ENCODE results near the gene ERGIC2.

The ERGIC2 gene

DNA sequence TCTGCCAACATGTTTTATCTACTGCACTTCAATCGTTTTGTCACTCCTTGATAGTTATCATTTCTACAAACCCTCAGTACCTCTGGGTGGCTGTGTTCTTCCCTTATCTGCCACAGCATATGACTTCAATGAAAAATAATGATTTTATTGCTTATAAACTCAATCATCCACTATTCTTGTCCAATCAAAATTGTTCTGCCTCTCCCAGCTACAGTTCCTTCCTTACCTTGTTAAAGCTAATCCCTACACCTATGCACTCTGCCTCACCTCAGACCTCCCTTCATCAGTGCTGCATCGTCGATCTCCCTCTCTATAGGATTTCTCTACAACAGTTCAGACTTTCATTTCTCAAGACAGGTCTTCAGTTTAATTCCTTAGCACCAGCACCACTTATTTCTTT lies 58.8 kb downstream of the ERGIC2 start:
- in situ Hi-C loops (cut with MboI; ENCODE audit: low sequenced_read_pairs, unreplicated experiment), result no loop called here
- TF ChIP-seq, protein P1, sequence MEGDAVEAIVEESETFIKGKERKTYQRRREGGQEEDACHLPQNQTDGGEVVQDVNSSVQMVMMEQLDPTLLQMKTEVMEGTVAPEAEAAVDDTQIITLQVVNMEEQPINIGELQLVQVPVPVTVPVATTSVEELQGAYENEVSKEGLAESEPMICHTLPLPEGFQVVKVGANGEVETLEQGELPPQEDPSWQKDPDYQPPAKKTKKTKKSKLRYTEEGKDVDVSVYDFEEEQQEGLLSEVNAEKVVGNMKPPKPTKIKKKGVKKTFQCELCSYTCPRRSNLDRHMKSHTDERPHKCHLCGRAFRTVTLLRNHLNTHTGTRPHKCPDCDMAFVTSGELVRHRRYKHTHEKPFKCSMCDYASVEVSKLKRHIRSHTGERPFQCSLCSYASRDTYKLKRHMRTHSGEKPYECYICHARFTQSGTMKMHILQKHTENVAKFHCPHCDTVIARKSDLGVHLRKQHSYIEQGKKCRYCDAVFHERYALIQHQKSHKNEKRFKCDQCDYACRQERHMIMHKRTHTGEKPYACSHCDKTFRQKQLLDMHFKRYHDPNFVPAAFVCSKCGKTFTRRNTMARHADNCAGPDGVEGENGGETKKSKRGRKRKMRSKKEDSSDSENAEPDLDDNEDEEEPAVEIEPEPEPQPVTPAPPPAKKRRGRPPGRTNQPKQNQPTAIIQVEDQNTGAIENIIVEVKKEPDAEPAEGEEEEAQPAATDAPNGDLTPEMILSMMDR (IDR thresholded peaks at IDR 0.05; ENCODE audit: borderline replicate concordance, control extremely low read depth, extremely low read depth, insufficient read depth, missing control alignments), result no peak
- DNase-seq (ENCODE audit: low spot score), result no peak

DNA sequence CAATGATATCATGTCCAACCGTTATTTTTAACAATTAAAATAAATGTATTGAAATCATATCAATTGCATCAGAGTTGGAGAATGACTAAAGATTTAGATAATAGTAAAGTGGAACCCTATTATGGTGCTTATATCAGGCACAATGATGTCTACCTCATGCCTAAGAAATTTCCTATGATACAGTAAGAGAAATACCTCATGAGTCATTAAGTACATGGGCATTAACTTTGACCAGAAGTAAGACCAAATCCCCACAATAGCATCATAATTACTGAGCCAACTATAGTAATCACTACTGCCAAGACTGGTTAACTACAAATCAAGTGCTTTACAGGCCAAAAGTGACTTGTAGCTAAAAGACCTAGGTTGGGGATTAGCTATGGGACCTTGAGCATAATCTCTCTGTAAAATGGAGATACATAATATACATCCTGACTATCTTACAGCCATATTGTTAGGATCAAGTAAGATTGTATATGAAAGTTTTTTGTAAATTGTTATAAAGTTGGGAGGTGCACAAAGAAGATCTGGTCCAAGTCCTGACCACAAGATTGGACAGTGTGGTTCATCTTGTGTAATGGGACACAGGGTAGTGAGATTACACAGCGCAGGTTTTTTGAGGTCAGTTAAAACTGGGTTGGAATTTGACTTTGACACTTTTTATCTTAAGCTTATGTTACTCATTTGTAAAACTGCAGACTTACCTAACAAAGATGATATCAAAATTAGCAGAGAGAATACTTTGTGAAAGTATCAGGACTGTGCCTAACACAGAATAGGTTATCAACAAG lies 60.5 kb downstream of the ERGIC2 start:
- DNase-seq (ENCODE audit: low spot score), result no peak
- TF ChIP-seq, protein P1 (IDR thresholded peaks at IDR 0.05; ENCODE audit: borderline replicate concordance, control extremely low read depth, extremely low read depth, insufficient read depth, missing control alignments), result no peak
- in situ Hi-C loops (cut with MboI; ENCODE audit: low sequenced_read_pairs, unreplicated experiment), result no loop called here

DNA sequence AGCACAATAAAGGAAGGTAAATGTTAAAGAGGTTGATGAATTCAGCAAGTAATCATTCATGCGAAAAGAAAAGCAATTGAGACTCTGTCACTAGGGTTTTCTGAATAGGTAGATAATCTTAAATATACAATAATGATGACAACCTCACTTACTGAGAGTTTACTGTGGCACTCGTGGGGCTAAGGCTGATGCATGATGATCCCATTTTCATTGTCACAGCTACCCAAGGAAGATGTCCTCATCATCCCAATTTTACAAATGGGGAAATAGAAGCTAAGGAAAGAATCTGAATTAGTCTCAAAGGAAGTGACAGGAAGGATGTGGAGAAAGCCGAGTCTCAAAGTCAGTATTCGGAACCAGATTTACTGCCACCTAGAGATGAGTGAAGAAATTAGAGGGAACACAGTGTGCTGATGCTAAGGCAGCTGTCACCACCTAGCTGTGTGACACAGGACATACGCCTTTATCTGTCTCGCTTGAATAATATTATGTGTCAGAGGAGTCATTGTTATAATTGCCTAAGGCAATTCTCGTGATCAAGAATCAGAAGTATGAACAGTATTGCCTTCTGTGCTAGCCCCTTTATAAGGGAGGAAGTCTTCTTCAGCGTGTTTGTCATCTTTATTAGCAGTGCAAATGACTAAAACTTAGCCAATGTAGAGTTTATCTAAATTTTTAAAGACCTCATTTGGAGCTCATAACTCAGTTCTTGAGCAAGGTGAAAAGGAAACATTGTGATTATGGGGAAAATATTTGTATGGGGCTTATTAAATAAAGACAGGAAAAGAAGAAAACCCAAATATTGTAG lies 63.2 kb downstream of the ERGIC2 start:
- in situ Hi-C loops (cut with MboI; ENCODE audit: low sequenced_read_pairs, unreplicated experiment), result loop anchor here (10.0 kb wide), 1 partner anchor 243 kb away; no protein-coding TSS in a partner anchor
- TF ChIP-seq, protein P1 (IDR thresholded peaks at IDR 0.05; ENCODE audit: borderline replicate concordance, control extremely low read depth, extremely low read depth, insufficient read depth, missing control alignments), result peak; percentile 93
- DNase-seq (ENCODE audit: low spot score), result peak; percentile 57

DNA sequence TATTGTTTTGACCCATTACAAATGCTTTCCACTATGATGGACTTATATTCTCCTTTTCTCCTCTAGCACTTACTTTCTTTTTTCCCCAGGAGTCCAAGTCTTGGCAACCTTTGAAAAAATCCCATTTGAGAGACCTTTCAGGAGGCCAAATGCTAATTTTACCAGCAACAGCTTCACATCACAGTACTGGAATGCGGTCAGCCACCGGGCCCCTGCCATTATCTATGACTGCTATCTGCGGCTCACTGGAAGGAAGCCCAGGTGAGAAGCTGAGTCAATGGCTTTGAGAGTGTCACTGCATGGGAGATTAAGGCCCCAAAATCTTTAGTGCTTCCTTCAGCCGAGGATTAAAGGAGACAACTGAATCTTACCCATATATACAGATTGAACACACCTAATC lies 64.2 kb downstream of the ERGIC2 start:
- TF ChIP-seq, protein P1 (IDR thresholded peaks at IDR 0.05; ENCODE audit: borderline replicate concordance, control extremely low read depth, extremely low read depth, insufficient read depth, missing control alignments), result no peak
- in situ Hi-C loops (cut with MboI; ENCODE audit: low sequenced_read_pairs, unreplicated experiment), result loop anchor here (10.0 kb wide), 1 partner anchor 242 kb away; no protein-coding TSS in a partner anchor
- DNase-seq (ENCODE audit: low spot score), result no peak

DNA sequence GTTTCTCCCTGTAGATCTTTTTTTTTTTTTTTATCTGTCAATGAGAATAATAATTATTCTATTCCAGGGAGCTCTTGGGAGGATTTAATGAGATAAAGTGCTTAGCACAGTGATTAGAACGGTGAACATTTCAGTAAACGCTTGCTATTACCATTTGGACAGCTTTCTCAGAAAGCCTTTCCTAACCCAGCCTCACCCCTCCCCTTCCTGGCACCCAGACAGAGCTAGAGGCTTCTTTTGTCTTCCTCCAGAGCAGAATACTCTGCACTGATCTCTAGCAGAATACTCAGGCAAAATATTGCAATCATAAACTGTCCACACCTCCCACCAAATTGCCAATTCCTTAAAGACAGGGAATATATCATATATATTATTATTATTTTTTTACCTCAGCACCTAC lies 66.6 kb downstream of the ERGIC2 start:
- DNase-seq (ENCODE audit: low spot score), result no peak
- in situ Hi-C loops (cut with MboI; ENCODE audit: low sequenced_read_pairs, unreplicated experiment), result loop anchor here (10.0 kb wide), 1 partner anchor 240 kb away; no protein-coding TSS in a partner anchor
- TF ChIP-seq, protein P1 (IDR thresholded peaks at IDR 0.05; ENCODE audit: borderline replicate concordance, control extremely low read depth, extremely low read depth, insufficient read depth, missing control alignments), result no peak

DNA sequence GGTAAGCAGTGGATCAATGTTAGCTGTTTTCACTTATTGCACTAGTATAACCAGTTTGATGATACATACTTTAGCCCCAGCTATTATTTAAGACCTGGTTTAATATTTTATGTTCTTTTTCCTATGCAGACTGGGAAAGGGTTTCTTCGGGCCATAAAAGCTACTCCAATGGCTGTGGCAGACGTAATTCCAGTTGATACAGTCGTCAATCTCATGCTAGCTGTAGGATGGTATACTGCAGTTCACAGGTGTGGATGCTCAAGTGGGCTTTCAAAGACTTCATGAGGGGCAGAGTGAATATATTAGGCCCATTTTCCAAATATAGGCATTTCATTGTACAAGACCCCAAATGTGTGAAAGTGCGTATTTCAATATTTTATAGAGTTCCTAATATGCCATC lies 70.1 kb downstream of the ERGIC2 start:
- in situ Hi-C loops (cut with MboI; ENCODE audit: low sequenced_read_pairs, unreplicated experiment), result loop anchor here (10.0 kb wide), 1 partner anchor 236 kb away; no protein-coding TSS in a partner anchor
- DNase-seq (ENCODE audit: low spot score), result no peak
- TF ChIP-seq, protein P1 (IDR thresholded peaks at IDR 0.05; ENCODE audit: borderline replicate concordance, control extremely low read depth, extremely low read depth, insufficient read depth, missing control alignments), result no peak

Data from GM13976 (cell line).